HG02642 (cell line): ENCODE data around the gene ATP1A3.

Experiments
- ATAC-seq: cut with Tn5 transposase; IDR thresholded peaks from one replicate; pipeline ENCODE4 v1.9.1; 2021; ENCODE audit warnings: mild to moderate bottlenecking; ENCODE audit not compliant: unreplicated experiment, poor library complexity

ATP1A3 gene

GRCh38 chr19:41919948-41920712 lies 73.9 kb downstream of the ATP1A3 start:
- ATAC-seq, result no peak

GRCh38 chr19:41918653-41919244 lies 75.3 kb downstream of the ATP1A3 start:
- ATAC-seq, result no peak

GRCh38 chr19:41918095-41918494 lies 75.9 kb downstream of the ATP1A3 start:
- no peak for ATAC-seq

- ATAC-seq, result no peak
These were observed 76.4 kb downstream of the ATP1A3 start for GRCh38 chr19:41917676-41918075.
